Endothelial cell (in vitro differentiated cells): ENCODE results near the gene ARPC4. TPM values are rescaled to one million over a fixed set of nuclear protein-coding genes. Genes with fewer than 3 reads are reported as not detected.

Experiments used
- DNase-seq: peaks from one replicate; pipeline ENCODE4 v3.0.0; 2021; ENCODE audit warnings: low spot score
- H3K27ac Mint-ChIP-seq: one replicate; pipeline ENCODE4 v1.8.0; 2021; ENCODE audit warnings: mixed read lengths, inconsistent platforms; ENCODE audit not compliant: unreplicated experiment
- H3K27me3 Mint-ChIP-seq: one replicate; pipeline ENCODE4 v1.8.0; 2021; ENCODE audit warnings: mild to moderate bottlenecking, moderate library complexity, mixed read lengths, inconsistent platforms; ENCODE audit not compliant: unreplicated experiment
- H3K36me3 Mint-ChIP-seq: one replicate; pipeline ENCODE4 v1.8.0; 2021; ENCODE audit warnings: mild to moderate bottlenecking, low read depth, mixed read lengths, inconsistent platforms; ENCODE audit not compliant: unreplicated experiment
- H3K4me1 Mint-ChIP-seq: one replicate; pipeline ENCODE4 v1.8.0; 2021; ENCODE audit warnings: mild to moderate bottlenecking, mixed read lengths, inconsistent platforms; ENCODE audit not compliant: unreplicated experiment
- H3K4me3 Mint-ChIP-seq: one replicate; pipeline ENCODE4 v1.8.0; 2021; ENCODE audit warnings: mild to moderate bottlenecking, mixed read lengths, inconsistent platforms; ENCODE audit not compliant: unreplicated experiment
- H3K9me3 Mint-ChIP-seq: one replicate; pipeline ENCODE4 v1.8.0; 2021; ENCODE audit warnings: mixed read lengths, inconsistent platforms; ENCODE audit not compliant: unreplicated experiment
- CTCF ChIP-seq: fragments of 200-600 bp; sonication (generic); IDR thresholded peaks from one replicate; pipeline ENCODE4 v1.5.0; 2021; ENCODE audit warnings: antibody characterized with exemption; ENCODE audit not compliant: unreplicated experiment
- total RNA-seq: library from RNA; stranded (reverse); fragmentation: NEBNext Ultra II Directional; extraction: Animal tissue kit (Norgen Biotek cat#: 25700); gene quantifications from one replicate; pipeline ENCODE4 v1.2.1, GENCODE V29; 2021; ENCODE audit not compliant: unreplicated experiment

ARPC4 gene
- total RNA-seq, 1 donor from 2014 or later = 203 TPM

GRCh38 chr3:9826815-9827573 lies 34.1 kb downstream of the ARPC4 start:
- Mint-ChIP-seq H3K4me3 (no peak overlapping the region), H3K27me3 (peaks cover 3% of the 10 kb centered on the region), H3K9me3 (no peaks in the 10 kb centered on the region), H3K27ac (no peak overlapping the region), H3K4me1 (no peaks in the 10 kb centered on the region), H3K36me3 (peaks cover 4% of the 10 kb centered on the region)
- TF ChIP-seq CTCF = peak; percentile 46
- peak; percentile 38 for DNase-seq

- Mint-ChIP-seq H3K27me3 (peaks cover 3% of the 10 kb centered on the region), H3K4me3 (no peak overlapping the region), H3K9me3 (no peaks in the 10 kb centered on the region), H3K36me3 (peaks cover 5% of the 10 kb centered on the region), H3K4me1 (no peaks in the 10 kb centered on the region), H3K27ac (no peak overlapping the region)
- no peak for TF ChIP-seq CTCF
- no peak for DNase-seq
Measured at GRCh38 chr3:9828801-9829755, 36.2 kb downstream of the ARPC4 start.

GRCh38 chr3:9831253-9831652 lies 38.4 kb downstream of the ARPC4 start:
- H3K9me3 Mint-ChIP-seq = no peaks in the 10 kb centered on the region
- no peak for DNase-seq
- peaks cover 7% of the 10 kb centered on the region for H3K36me3 Mint-ChIP-seq
- TF ChIP-seq CTCF = no peak
- peak overlapping the region; percentile 7 for H3K27ac Mint-ChIP-seq
- peak overlapping the region; percentile 40 for H3K4me3 Mint-ChIP-seq
- H3K4me1 Mint-ChIP-seq = no peaks in the 10 kb centered on the region
- peaks cover 6% of the 10 kb centered on the region for H3K27me3 Mint-ChIP-seq

- Mint-ChIP-seq H3K9me3 (no peaks in the 10 kb centered on the region), H3K4me1 (peaks cover 4% of the 10 kb centered on the region), H3K4me3 (no peak overlapping the region), H3K36me3 (peaks cover 7% of the 10 kb centered on the region), H3K27me3 (peaks cover 6% of the 10 kb centered on the region), H3K27ac (no peak overlapping the region)
- no peak for TF ChIP-seq CTCF
- DNase-seq = no peak
Measured at GRCh38 chr3:9833078-9833477, 40.2 kb downstream of the ARPC4 start.
